SK-N-SH (cell line): ENCODE data around the gene GMEB1. TPM values are rescaled to one million over a fixed set of nuclear protein-coding genes. Genes with fewer than 3 reads are reported as not detected.

Experiments
- CTCF ChIA-PET: fragments of 300-600, 350-600 bp; formaldehyde crosslinking; extraction: SDS; loops from one replicate; lab custom pipeline; 2021; lab: Yijun Ruan, JAX
- POLR2A ChIA-PET: fragments of 350-600 bp; sonication (Branson Sonifier 250); formaldehyde crosslinking; extraction: SDS; loops from one replicate; lab custom pipeline; 2020; ENCODE audit warnings: antibody characterized with exemption, inconsistent platforms; lab: Yijun Ruan, JAX
- DNase-seq: peaks from one replicate; pipeline ENCODE4 v3.0.0; 2012
- H2AFZ ChIP-seq: fragments of 200-600 bp; sonication (generic); 2 replicates; pipeline ENCODE4 v1.8.1; 2016; ENCODE audit warnings: antibody characterized with exemption, mild to moderate bottlenecking, low read depth
- H3F3A ChIP-seq: fragments of 200-600 bp; sonication (generic); replicated peaks from 2 replicates; pipeline ENCODE3; 2016; ENCODE audit warnings: antibody characterized with exemption, mild to moderate bottlenecking; ENCODE audit not compliant: insufficient read depth
- H3K27ac ChIP-seq, 2 experiments: fragments of 200-500 bp in 1 of 2; fragments of 200-600 bp in 1 of 2; sonication (Bioruptor generic) in 1 of 2; sonication (generic), shearing (Covaris generic) in 1 of 2; 2 replicates each; pipeline versions ENCODE4 v1.5.1 to v1.6.1; 2014 to 2016; ENCODE audit warnings: low read depth in 2 of 2, inconsistent platforms in 1 of 2, low read length in 1 of 2, mild to moderate bottlenecking in 1 of 2, mixed read lengths in 1 of 2
- H3K27me3 ChIP-seq: fragments of 200-600 bp; sonication (generic), shearing (Covaris generic); 2 replicates; pipeline ENCODE4 v1.6.1; 2016; ENCODE audit warnings: mixed run types; ENCODE audit not compliant: insufficient read depth
- H3K36me3 ChIP-seq, 2 experiments: fragments of 200-500 bp in 1 of 2; fragments of 200-600 bp in 1 of 2; sonication (Bioruptor generic) in 1 of 2; sonication (generic) in 1 of 2; replicated peaks in 1 of 2; 2 replicates each; pipeline versions ENCODE3 to v1.5.1; 2014 to 2016; ENCODE audit warnings: low read length in 1 of 2, mild to moderate bottlenecking in 1 of 2; ENCODE audit not compliant: insufficient read depth in 2 of 2, control insufficient read depth in 1 of 2
- H3K4me1 ChIP-seq, 2 experiments: fragments of 200-500 bp in 1 of 2; fragments of 200-600 bp in 1 of 2; sonication (Bioruptor generic) in 1 of 2; sonication (generic), shearing (Covaris generic) in 1 of 2; 2 replicates each; pipeline versions ENCODE4 v1.5.1 to v1.6.1; 2014 to 2016; ENCODE audit warnings: low read depth in 1 of 2, low read length in 1 of 2, mixed run types in 1 of 2; ENCODE audit not compliant: insufficient read depth in 2 of 2, control insufficient read depth in 1 of 2
- H3K4me2 ChIP-seq: fragments of 200-600 bp; sonication (generic), shearing (Covaris generic); 2 replicates; pipeline ENCODE4 v1.6.1; 2017; ENCODE audit warnings: mixed run types
- H3K4me3 ChIP-seq, 2 experiments: fragments of 200-500 bp in 1 of 2; fragments of 200-600 bp in 1 of 2; sonication (Bioruptor generic) in 1 of 2; sonication (generic), shearing (Covaris generic) in 1 of 2; 2 replicates each; pipeline versions ENCODE4 v1.5.1 to v1.8.1; 2014 to 2016; ENCODE audit warnings: low read depth in 2 of 2, inconsistent platforms in 1 of 2, low read length in 1 of 2, mild to moderate bottlenecking in 1 of 2, mixed read lengths in 1 of 2, moderate library complexity in 1 of 2
- H3K79me2 ChIP-seq: fragments of 200-600 bp; sonication (generic); 2 replicates; pipeline ENCODE4 v1.8.1; 2017; ENCODE audit warnings: mild to moderate bottlenecking; ENCODE audit not compliant: insufficient read depth
- H3K9ac ChIP-seq: fragments of 200-600 bp; sonication (generic); 2 replicates; pipeline ENCODE4 v1.6.1; 2017; ENCODE audit warnings: mixed run types
- H3K9me2 ChIP-seq: fragments of 200-600 bp; sonication (generic); 2 replicates; pipeline ENCODE4 v1.6.1; 2017; ENCODE audit warnings: mixed run types
- H3K9me3 ChIP-seq: fragments of 200-600 bp; sonication (generic); 2 replicates; pipeline ENCODE4 v1.6.1; 2017; ENCODE audit warnings: mixed run types, mild to moderate bottlenecking, moderate library complexity
- H4K20me1 ChIP-seq: fragments of 200-600 bp; sonication (generic); 2 replicates; pipeline ENCODE4 v1.6.1; 2017; ENCODE audit warnings: mild to moderate bottlenecking, mixed run types; ENCODE audit not compliant: insufficient read depth
- ELF1 ChIP-seq: IDR thresholded peaks from 2 replicates; pipeline ENCODE4 v1.4.0; 2012
- EZH2phosphoT487 ChIP-seq: fragments of 200-600 bp; sonication (generic); IDR thresholded peaks from 2 replicates; pipeline ENCODE4 v1.6.1; 2017; ENCODE audit warnings: low read depth, mixed run types, mild to moderate bottlenecking, antibody characterized with exemption, moderate library complexity, borderline replicate concordance
- FOSL2 ChIP-seq: IDR thresholded peaks from 2 replicates; pipeline ENCODE4 v1.4.0; 2012; ENCODE audit warnings: low read depth, mild to moderate bottlenecking, moderate library complexity, borderline replicate concordance
- GABPA ChIP-seq: IDR thresholded peaks from 2 replicates; pipeline ENCODE4 v1.4.0; 2012; ENCODE audit warnings: low read depth, mild to moderate bottlenecking
- MAX ChIP-seq: IDR thresholded peaks from 2 replicates; pipeline ENCODE4 v1.4.0; 2012; ENCODE audit warnings: low read depth
- NRF1 ChIP-seq: IDR thresholded peaks from 2 replicates; pipeline ENCODE4 v1.6.1; 2012; ENCODE audit warnings: low read depth, mild to moderate bottlenecking, low read length
- POLR2AphosphoS5 ChIP-seq: IDR thresholded peaks from 2 replicates; pipeline ENCODE4 v1.6.1; 2012; ENCODE audit warnings: low read depth, low read length
- RAD21 ChIP-seq: IDR thresholded peaks from 2 replicates; pipeline ENCODE4 v1.6.1; 2012; ENCODE audit warnings: mild to moderate bottlenecking, low read length
- RCOR1 ChIP-seq: fragments of 150-350 bp; IDR thresholded peaks from 2 replicates; pipeline ENCODE4 v1.6.1; 2017; ENCODE audit warnings: antibody characterized with exemption, low read length
- REST ChIP-seq: IDR thresholded peaks from 2 replicates; pipeline ENCODE4 v1.6.1; 2012; ENCODE audit warnings: mild to moderate bottlenecking, low read depth, low read length, moderate library complexity
- RFX5 ChIP-seq: IDR thresholded peaks from 2 replicates; pipeline ENCODE4 v1.6.1; 2012; ENCODE audit warnings: mild to moderate bottlenecking, improper control_type of control experiment, low read length
- SIN3A ChIP-seq: IDR thresholded peaks from 2 replicates; pipeline ENCODE4 v1.6.1; 2012; ENCODE audit warnings: low read depth, mild to moderate bottlenecking, low read length, moderate library complexity, borderline replicate concordance
- TEAD4 ChIP-seq: IDR thresholded peaks from 2 replicates; pipeline ENCODE4 v1.4.0; 2012; ENCODE audit warnings: mild to moderate bottlenecking, borderline replicate concordance; ENCODE audit not compliant: insufficient read depth
- ZBTB33 ChIP-seq: IDR thresholded peaks from 2 replicates; pipeline ENCODE4 v1.4.0; 2012; ENCODE audit warnings: low read depth, borderline replicate concordance
- WGBS: methylation state at CpG from one replicate; pipeline ENCODE4 v1.1.6; 2017; ENCODE audit warnings: low lambda C conversion rate; 5-methylcytosine and 5-hydroxymethylcytosine counted together
- polyA plus RNA-seq, 3 experiments: library from polyadenylated mRNA; depleted of rRNA; stranded (reverse); fragments of >200 nt; gene quantifications; 2 replicates each; pipeline ENCODE4 v1.2.3, GENCODE V29; 2012

GMEB1 gene
- polyA plus RNA-seq, 1 of the 3 experiments (the other 2 are of a cell fraction): 3.6 TPM

- H3K36me3 ChIP-seq: no peaks in the 10 kb centered on the region
- no peak overlapping the region for H3K4me3 ChIP-seq
- no peak overlapping the region for H3K4me2 ChIP-seq
- H3K9me3 ChIP-seq: no peaks in the 10 kb centered on the region
- no peak for DNase-seq
- no peak overlapping the region for H3K9ac ChIP-seq
- H3F3A ChIP-seq: peaks cover 26% of the 10 kb centered on the region
- no peaks in the 10 kb centered on the region for H3K27me3 ChIP-seq
- 95% methylated on average over 12 of the region's 12 CpGs for WGBS
- H3K27ac ChIP-seq: no peak overlapping the region
- TF ChIP-seq RFX5 (no peak), GABPA (no peak), POLR2AphosphoS5 (no peak), REST (no peak), NRF1 (no peak), ZBTB33 (no peak), EZH2phosphoT487 (no peak), SIN3A (no peak), ELF1 (no peak), TEAD4 (no peak), MAX (no peak), RCOR1 (no peak), RAD21 (no peak), FOSL2 (no peak)
- no peaks in the 10 kb centered on the region for H4K20me1 ChIP-seq
- H3K79me2 ChIP-seq: peaks cover 26% of the 10 kb centered on the region
- H3K4me1 ChIP-seq: peaks cover 5% of the 10 kb centered on the region in 2 experiments; a peak in 1 of 4 replicates
- H3K9me2 ChIP-seq: no peaks in the 10 kb centered on the region
- no peak overlapping the region for H2AFZ ChIP-seq
- CTCF ChIA-PET: interaction anchor here (1.2 kb wide), 1 partner anchor 210 kb away, joined by 3 read pairs; no protein-coding TSS in a partner anchor
- POLR2A ChIA-PET: interaction anchor here (3.3 kb wide), 1 partner anchor 18 kb away, joined by 32 read pairs; the partner anchor contains the start of gene RNU11
These were observed 1.8 kb upstream of the GMEB1 start for GRCh38 chr1:28666806-28667205.
